Measurements from ENCODE around the gene KCTD19.

DNA sequence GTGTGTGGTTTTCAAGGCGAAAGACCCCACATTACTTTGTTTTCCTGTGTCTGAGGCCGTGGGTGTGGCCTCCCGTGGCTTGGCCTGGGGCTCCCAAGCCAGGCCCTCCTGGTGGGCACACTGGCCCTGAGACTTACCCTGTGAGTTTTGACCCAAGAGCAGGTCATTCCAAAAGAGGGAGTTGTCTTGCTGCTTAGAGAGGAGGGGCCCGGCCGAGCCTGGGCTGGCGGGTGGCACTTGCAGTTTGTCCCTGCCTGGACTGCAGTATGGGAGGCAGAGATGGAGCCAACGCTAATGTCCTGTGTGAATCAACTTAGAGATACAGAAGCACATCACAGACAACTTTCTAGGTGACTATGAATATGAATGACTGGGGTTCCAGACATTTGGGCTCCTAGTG lies 24.5 kb downstream of the KCTD19 start:
- TF ChIP-seq, protein P1, sequence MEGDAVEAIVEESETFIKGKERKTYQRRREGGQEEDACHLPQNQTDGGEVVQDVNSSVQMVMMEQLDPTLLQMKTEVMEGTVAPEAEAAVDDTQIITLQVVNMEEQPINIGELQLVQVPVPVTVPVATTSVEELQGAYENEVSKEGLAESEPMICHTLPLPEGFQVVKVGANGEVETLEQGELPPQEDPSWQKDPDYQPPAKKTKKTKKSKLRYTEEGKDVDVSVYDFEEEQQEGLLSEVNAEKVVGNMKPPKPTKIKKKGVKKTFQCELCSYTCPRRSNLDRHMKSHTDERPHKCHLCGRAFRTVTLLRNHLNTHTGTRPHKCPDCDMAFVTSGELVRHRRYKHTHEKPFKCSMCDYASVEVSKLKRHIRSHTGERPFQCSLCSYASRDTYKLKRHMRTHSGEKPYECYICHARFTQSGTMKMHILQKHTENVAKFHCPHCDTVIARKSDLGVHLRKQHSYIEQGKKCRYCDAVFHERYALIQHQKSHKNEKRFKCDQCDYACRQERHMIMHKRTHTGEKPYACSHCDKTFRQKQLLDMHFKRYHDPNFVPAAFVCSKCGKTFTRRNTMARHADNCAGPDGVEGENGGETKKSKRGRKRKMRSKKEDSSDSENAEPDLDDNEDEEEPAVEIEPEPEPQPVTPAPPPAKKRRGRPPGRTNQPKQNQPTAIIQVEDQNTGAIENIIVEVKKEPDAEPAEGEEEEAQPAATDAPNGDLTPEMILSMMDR (IDR thresholded peaks at IDR 0.05; ENCODE audit: low read depth, low read length), result no peak
- no peak for TF ChIP-seq EZH2phosphoT487 (IDR thresholded peaks at IDR 0.05; ENCODE audit: low read depth)
